SK-N-SH (cell line): ENCODE results near the gene ZNF407. TPM values are rescaled to one million over a fixed set of nuclear protein-coding genes. Genes with fewer than 3 reads are reported as not detected.

Source experiments
- CTCF ChIA-PET: fragments of 300-600, 350-600 bp; formaldehyde crosslinking; extraction: SDS; loops from one replicate; lab custom pipeline; 2021; lab: Yijun Ruan, JAX
- POLR2A ChIA-PET: fragments of 350-600 bp; sonication (Branson Sonifier 250); formaldehyde crosslinking; extraction: SDS; loops from one replicate; lab custom pipeline; 2020; ENCODE audit warnings: antibody characterized with exemption, inconsistent platforms; lab: Yijun Ruan, JAX
- DNase-seq: peaks from one replicate; pipeline ENCODE4 v3.0.0; 2012
- H2AFZ ChIP-seq: fragments of 200-600 bp; sonication (generic); 2 replicates; pipeline ENCODE4 v1.8.1; 2016; ENCODE audit warnings: antibody characterized with exemption, mild to moderate bottlenecking, low read depth
- H3F3A ChIP-seq: fragments of 200-600 bp; sonication (generic); replicated peaks from 2 replicates; pipeline ENCODE3; 2016; ENCODE audit warnings: antibody characterized with exemption, mild to moderate bottlenecking; ENCODE audit not compliant: insufficient read depth
- H3K27ac ChIP-seq, 2 experiments: fragments of 200-500 bp in 1 of 2; fragments of 200-600 bp in 1 of 2; sonication (Bioruptor generic) in 1 of 2; sonication (generic), shearing (Covaris generic) in 1 of 2; 2 replicates each; pipeline versions ENCODE4 v1.5.1 to v1.6.1; 2014 to 2016; ENCODE audit warnings: low read depth in 2 of 2, inconsistent platforms in 1 of 2, low read length in 1 of 2, mild to moderate bottlenecking in 1 of 2, mixed read lengths in 1 of 2
- H3K27me3 ChIP-seq: fragments of 200-600 bp; sonication (generic), shearing (Covaris generic); 2 replicates; pipeline ENCODE4 v1.6.1; 2016; ENCODE audit warnings: mixed run types; ENCODE audit not compliant: insufficient read depth
- H3K36me3 ChIP-seq, 2 experiments: fragments of 200-500 bp in 1 of 2; fragments of 200-600 bp in 1 of 2; sonication (Bioruptor generic) in 1 of 2; sonication (generic) in 1 of 2; replicated peaks in 1 of 2; 2 replicates each; pipeline versions ENCODE3 to v1.5.1; 2014 to 2016; ENCODE audit warnings: low read length in 1 of 2, mild to moderate bottlenecking in 1 of 2; ENCODE audit not compliant: insufficient read depth in 2 of 2, control insufficient read depth in 1 of 2
- H3K4me1 ChIP-seq, 2 experiments: fragments of 200-500 bp in 1 of 2; fragments of 200-600 bp in 1 of 2; sonication (Bioruptor generic) in 1 of 2; sonication (generic), shearing (Covaris generic) in 1 of 2; 2 replicates each; pipeline versions ENCODE4 v1.5.1 to v1.6.1; 2014 to 2016; ENCODE audit warnings: low read depth in 1 of 2, low read length in 1 of 2, mixed run types in 1 of 2; ENCODE audit not compliant: insufficient read depth in 2 of 2, control insufficient read depth in 1 of 2
- H3K4me2 ChIP-seq: fragments of 200-600 bp; sonication (generic), shearing (Covaris generic); 2 replicates; pipeline ENCODE4 v1.6.1; 2017; ENCODE audit warnings: mixed run types
- H3K4me3 ChIP-seq, 2 experiments: fragments of 200-500 bp in 1 of 2; fragments of 200-600 bp in 1 of 2; sonication (Bioruptor generic) in 1 of 2; sonication (generic), shearing (Covaris generic) in 1 of 2; 2 replicates each; pipeline versions ENCODE4 v1.5.1 to v1.8.1; 2014 to 2016; ENCODE audit warnings: low read depth in 2 of 2, inconsistent platforms in 1 of 2, low read length in 1 of 2, mild to moderate bottlenecking in 1 of 2, mixed read lengths in 1 of 2, moderate library complexity in 1 of 2
- H3K79me2 ChIP-seq: fragments of 200-600 bp; sonication (generic); 2 replicates; pipeline ENCODE4 v1.8.1; 2017; ENCODE audit warnings: mild to moderate bottlenecking; ENCODE audit not compliant: insufficient read depth
- H3K9ac ChIP-seq: fragments of 200-600 bp; sonication (generic); 2 replicates; pipeline ENCODE4 v1.6.1; 2017; ENCODE audit warnings: mixed run types
- H3K9me2 ChIP-seq: fragments of 200-600 bp; sonication (generic); 2 replicates; pipeline ENCODE4 v1.6.1; 2017; ENCODE audit warnings: mixed run types
- H3K9me3 ChIP-seq: fragments of 200-600 bp; sonication (generic); 2 replicates; pipeline ENCODE4 v1.6.1; 2017; ENCODE audit warnings: mixed run types, mild to moderate bottlenecking, moderate library complexity
- H4K20me1 ChIP-seq: fragments of 200-600 bp; sonication (generic); 2 replicates; pipeline ENCODE4 v1.6.1; 2017; ENCODE audit warnings: mild to moderate bottlenecking, mixed run types; ENCODE audit not compliant: insufficient read depth
- CHD2 ChIP-seq: fragments of 150-350 bp; IDR thresholded peaks from 2 replicates; pipeline ENCODE4 v1.6.1; 2018; ENCODE audit warnings: low read length; ENCODE audit not compliant: partially characterized antibody
- CTCF ChIP-seq: fragments of 200-600 bp; sonication (generic); IDR thresholded peaks from 2 replicates; pipeline ENCODE4 v1.6.1; 2017; ENCODE audit warnings: antibody characterized with exemption, mild to moderate bottlenecking, moderate library complexity
- GATA2 ChIP-seq: sonication (generic); formaldehyde crosslinking; IDR thresholded peaks from 2 replicates; pipeline ENCODE4 v1.5.0; 2020; ENCODE audit warnings: mild to moderate bottlenecking, missing genetic modification reagents
- MEF2A ChIP-seq: IDR thresholded peaks from 2 replicates; pipeline ENCODE4 v1.4.0; 2012; ENCODE audit warnings: low read depth, borderline replicate concordance
- MXI1 ChIP-seq: IDR thresholded peaks from 2 replicates; pipeline ENCODE4 v1.6.1; 2012; ENCODE audit warnings: mild to moderate bottlenecking, low read depth, low read length, improper control_type of control experiment
- NFIC ChIP-seq: IDR thresholded peaks from 2 replicates; pipeline ENCODE4 v1.4.0; 2012; ENCODE audit warnings: borderline replicate concordance
- NRF1 ChIP-seq: IDR thresholded peaks from 2 replicates; pipeline ENCODE4 v1.6.1; 2012; ENCODE audit warnings: low read depth, mild to moderate bottlenecking, low read length
- POLR2AphosphoS5 ChIP-seq: IDR thresholded peaks from 2 replicates; pipeline ENCODE4 v1.6.1; 2012; ENCODE audit warnings: low read depth, low read length
- RCOR1 ChIP-seq: fragments of 150-350 bp; IDR thresholded peaks from 2 replicates; pipeline ENCODE4 v1.6.1; 2017; ENCODE audit warnings: antibody characterized with exemption, low read length
- RFX5 ChIP-seq: IDR thresholded peaks from 2 replicates; pipeline ENCODE4 v1.6.1; 2012; ENCODE audit warnings: mild to moderate bottlenecking, improper control_type of control experiment, low read length
- RXRA ChIP-seq: IDR thresholded peaks from 2 replicates; pipeline ENCODE4 v1.4.0; 2012; ENCODE audit warnings: low read depth, mild to moderate bottlenecking, borderline replicate concordance
- SMC3 ChIP-seq: IDR thresholded peaks from 2 replicates; pipeline ENCODE4 v1.6.1; 2012; ENCODE audit warnings: low read depth, low read length, improper control_type of control experiment
- TAF1 ChIP-seq: IDR thresholded peaks from 2 replicates; pipeline ENCODE4 v1.6.1; 2012; ENCODE audit warnings: low read depth, mild to moderate bottlenecking, low read length, moderate library complexity, borderline replicate concordance
- USF1 ChIP-seq: IDR thresholded peaks from 2 replicates; pipeline ENCODE4 v1.4.0; 2012; ENCODE audit warnings: low read depth, borderline replicate concordance
- USF2 ChIP-seq: fragments of 150-350 bp; IDR thresholded peaks from 2 replicates; pipeline ENCODE4 v1.6.1; 2017; ENCODE audit warnings: antibody characterized with exemption, low read length, low read depth, borderline replicate concordance
- WGBS: methylation state at CpG from one replicate; pipeline ENCODE4 v1.1.6; 2017; ENCODE audit warnings: low lambda C conversion rate; 5-methylcytosine and 5-hydroxymethylcytosine counted together
- polyA plus RNA-seq, 3 experiments: library from polyadenylated mRNA; depleted of rRNA; stranded (reverse); fragments of >200 nt; gene quantifications; 2 replicates each; pipeline ENCODE4 v1.2.3, GENCODE V29; 2012
- TF ChIP-seq, protein P1 (sequence below): IDR thresholded peaks from 2 replicates; pipeline ENCODE4 v1.4.0; 2012; ENCODE audit warnings: low read depth, borderline replicate concordance

ZNF407 gene
- polyA plus RNA-seq, 1 of the 3 experiments (the other 2 are of a cell fraction): 2.6 TPM

- TF ChIP-seq RFX5 (no peak), NFIC (no peak)
Measured at GRCh38 chr18:74870950-74871349, 273.3 kb downstream of the ZNF407 start (continued).

DNA sequence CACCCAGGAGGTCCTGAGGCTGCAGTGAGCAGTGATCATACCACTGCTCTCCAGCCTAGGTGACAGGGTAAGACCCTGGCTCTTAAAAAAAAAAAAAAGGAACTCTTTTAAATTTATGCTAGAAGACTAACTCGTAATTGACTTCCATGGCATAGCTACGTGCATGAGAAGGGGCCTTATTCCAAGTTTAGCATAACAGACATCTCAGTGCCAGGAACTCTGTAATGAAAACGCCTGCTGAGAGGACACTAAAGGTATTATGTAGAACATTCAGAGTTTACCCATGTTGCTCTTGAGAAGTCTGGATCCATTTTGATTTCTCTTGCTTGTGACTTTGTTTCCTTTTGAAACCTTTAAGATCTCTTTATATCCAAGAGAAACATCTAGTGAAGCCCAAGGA lies 276.0 kb downstream of the ZNF407 start:
- DNase-seq: no peak
- Histone ChIP-seq H3K9me3 (no peaks in the 10 kb centered on the region), H3K9ac (no peak overlapping the region), H3K4me2 (no peak overlapping the region), H4K20me1 (no peaks in the 10 kb centered on the region), H3K27ac (no peak overlapping the region), H3K4me3 (no peak overlapping the region), H3K79me2 (no peaks in the 10 kb centered on the region), H3F3A (no peaks in the 10 kb centered on the region), H2AFZ (no peak overlapping the region), H3K27me3 (no peaks in the 10 kb centered on the region), H3K4me1 (peaks cover 5 to 10% of the 10 kb centered on the region in 2 experiments; a peak in 1 of 4 replicates), H3K9me2 (no peaks in the 10 kb centered on the region), H3K36me3 (no peaks in the 10 kb centered on the region)
- ChIA-PET POLR2A (no interaction called here), CTCF (no interaction called here)
- TF ChIP-seq NRF1 (no peak), CHD2 (no peak), RXRA (no peak)
- 94% methylated on average over 3 of the region's 3 CpGs for WGBS

GRCh38 chr18:74874351-74874750 lies 276.7 kb downstream of the ZNF407 start:
- Histone ChIP-seq H3K4me3 (no peak overlapping the region), H3K4me2 (no peak overlapping the region), H3K4me1 (peaks cover 5 to 10% of the 10 kb centered on the region in 2 experiments; a peak in 1 of 4 replicates), H3K36me3 (no peaks in the 10 kb centered on the region), H3K79me2 (no peaks in the 10 kb centered on the region), H3K9me3 (no peaks in the 10 kb centered on the region), H3K27ac (no peak overlapping the region), H3K27me3 (no peaks in the 10 kb centered on the region), H3F3A (no peaks in the 10 kb centered on the region), H4K20me1 (no peaks in the 10 kb centered on the region), H3K9ac (no peak overlapping the region), H3K9me2 (no peaks in the 10 kb centered on the region), H2AFZ (no peak overlapping the region)
- POLR2A ChIA-PET: no interaction called here
- CTCF ChIA-PET: no interaction called here
- WGBS: 95% methylated on average over 2 of the region's 5 CpGs
- no peak for DNase-seq
- TF ChIP-seq RCOR1: no peak
- TF ChIP-seq TAF1: no peak
- no peak for TF ChIP-seq CTCF
- TF ChIP-seq POLR2AphosphoS5: no peak
- TF ChIP-seq USF1: no peak
- no peak for TF ChIP-seq MXI1
- TF ChIP-seq RXRA: no peak
- TF ChIP-seq USF2: no peak
- TF ChIP-seq SMC3: no peak
- no peak for TF ChIP-seq MEF2A
- TF ChIP-seq GATA2 (CRISPR knock-in tag): no peak
- TF ChIP-seq, protein P1, sequence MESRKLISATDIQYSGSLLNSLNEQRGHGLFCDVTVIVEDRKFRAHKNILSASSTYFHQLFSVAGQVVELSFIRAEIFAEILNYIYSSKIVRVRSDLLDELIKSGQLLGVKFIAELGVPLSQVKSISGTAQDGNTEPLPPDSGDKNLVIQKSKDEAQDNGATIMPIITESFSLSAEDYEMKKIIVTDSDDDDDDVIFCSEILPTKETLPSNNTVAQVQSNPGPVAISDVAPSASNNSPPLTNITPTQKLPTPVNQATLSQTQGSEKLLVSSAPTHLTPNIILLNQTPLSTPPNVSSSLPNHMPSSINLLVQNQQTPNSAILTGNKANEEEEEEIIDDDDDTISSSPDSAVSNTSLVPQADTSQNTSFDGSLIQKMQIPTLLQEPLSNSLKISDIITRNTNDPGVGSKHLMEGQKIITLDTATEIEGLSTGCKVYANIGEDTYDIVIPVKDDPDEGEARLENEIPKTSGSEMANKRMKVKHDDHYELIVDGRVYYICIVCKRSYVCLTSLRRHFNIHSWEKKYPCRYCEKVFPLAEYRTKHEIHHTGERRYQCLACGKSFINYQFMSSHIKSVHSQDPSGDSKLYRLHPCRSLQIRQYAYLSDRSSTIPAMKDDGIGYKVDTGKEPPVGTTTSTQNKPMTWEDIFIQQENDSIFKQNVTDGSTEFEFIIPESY: no peak
- TF ChIP-seq, all 33 proteins: peak for 0
